Smooth muscle cell (in vitro differentiated cells): ENCODE measurements around the gene CDC42EP2. TPM values are rescaled to one million over a fixed set of nuclear protein-coding genes. Genes with fewer than 3 reads are reported as not detected.

Experiments used
- DNase-seq: peaks from one replicate; lab custom pipeline; 2025; ENCODE audit not compliant: unreplicated experiment; lab: John Stamatoyannopoulos, UW
- H2AFZ ChIP-seq: fragments of 200-600 bp; sonication (generic); 2 replicates; pipeline ENCODE4 v1.6.0; 2016; ENCODE audit warnings: antibody characterized with exemption, low read depth, mild to moderate bottlenecking
- H3F3A ChIP-seq: fragments of 200-600 bp; sonication (generic); 2 replicates; pipeline ENCODE4 v1.6.0; 2017; ENCODE audit warnings: antibody characterized with exemption, low read depth
- H3K27ac ChIP-seq: fragments of 200-600 bp; sonication (generic); 2 replicates; pipeline ENCODE4 v1.5.1; 2016; ENCODE audit warnings: low read depth, mild to moderate bottlenecking
- H3K27me3 ChIP-seq: fragments of 200-600 bp; sonication (generic); 2 replicates; pipeline ENCODE4 v1.6.1; 2016; ENCODE audit warnings: low read depth, mild to moderate bottlenecking
- H3K36me3 ChIP-seq: fragments of 200-600 bp; sonication (generic); 2 replicates; pipeline ENCODE4 v1.5.1; 2016; ENCODE audit warnings: low read depth
- H3K4me1 ChIP-seq: fragments of 200-600 bp; sonication (generic); 2 replicates; pipeline ENCODE4 v1.5.1; 2016; ENCODE audit warnings: low read depth
- H3K4me2 ChIP-seq: fragments of 200-600 bp; sonication (generic); 2 replicates; pipeline ENCODE4 v1.6.0; 2016; ENCODE audit warnings: mild to moderate bottlenecking
- H3K4me3 ChIP-seq: fragments of 200-600 bp; sonication (generic); 2 replicates; pipeline ENCODE4 v1.5.1; 2016; ENCODE audit warnings: mild to moderate bottlenecking
- H3K79me2 ChIP-seq: fragments of 200-600 bp; sonication (generic); 2 replicates; pipeline ENCODE4 v1.6.0; 2016; ENCODE audit warnings: low read depth, mild to moderate bottlenecking
- H3K9ac ChIP-seq: fragments of 200-600 bp; sonication (generic); 2 replicates; pipeline ENCODE4 v1.6.0; 2016; ENCODE audit warnings: low read depth
- H3K9me3 ChIP-seq: fragments of 200-600 bp; sonication (generic); replicated peaks from 2 replicates; pipeline ENCODE4 v1.5.1; 2016; ENCODE audit warnings: low read depth
- H4K20me1 ChIP-seq: fragments of 200-600 bp; sonication (generic); 2 replicates; pipeline ENCODE4 v1.6.0; 2016; ENCODE audit warnings: low read depth
- CTCF ChIP-seq: fragments of 200-600 bp; sonication (generic); IDR thresholded peaks from 2 replicates; pipeline ENCODE4 v1.5.1; 2017; ENCODE audit warnings: borderline replicate concordance, mild to moderate bottlenecking, antibody characterized with exemption; ENCODE audit not compliant: insufficient read depth, poor library complexity, severe bottlenecking
- WGBS: methylation state at CpG from one replicate; pipeline ENCODE4 v1.1.7; 2016; ENCODE audit warnings: low lambda C conversion rate; 5-methylcytosine and 5-hydroxymethylcytosine counted together
- polyA plus RNA-seq: library from polyadenylated mRNA; unstranded; fragments of >200 nt; fragmentation: Nextera tagmentation; extraction: Ambion mirVana; gene quantifications from 2 replicates; pipeline ENCODE4 v1.2.1, GENCODE V29; 2016
- total RNA-seq: library from RNA; depleted of rRNA; stranded (reverse); fragments of >200 nt; gene quantifications from 2 replicates; pipeline ENCODE4 v1.2.3, GENCODE V29; 2014

CDC42EP2 gene
- total and polyA plus RNA-seq, 2 experiments from 2014 or later, result 4.0 to 7.8 TPM

- Histone ChIP-seq H3K36me3 (no peaks in the 10 kb centered on the region), H3K9ac (no peak overlapping the region), H3K4me3 (no peak overlapping the region), H3F3A (peaks cover 18% of the 10 kb centered on the region), H4K20me1 (peaks cover 23% of the 10 kb centered on the region), H3K79me2 (no peaks in the 10 kb centered on the region), H3K27ac (no peak overlapping the region), H2AFZ (no peak overlapping the region), H3K9me3 (no peaks in the 10 kb centered on the region), H3K4me2 (no peak overlapping the region), H3K27me3 (peaks cover 34% of the 10 kb centered on the region), H3K4me1 (no peaks in the 10 kb centered on the region)
- WGBS, result 92% methylated on average over 30 of the region's 30 CpGs
- no peak for TF ChIP-seq CTCF
- DNase-seq, result no peak
Observed at GRCh38 chr11:65356394-65356972, 41.8 kb downstream of the CDC42EP2 start.

GRCh38 chr11:65357856-65358356 is 43.2 kb downstream of the CDC42EP2 start:
- Histone ChIP-seq H3K4me3 (no peak overlapping the region), H3K9me3 (no peaks in the 10 kb centered on the region), H3K9ac (no peak overlapping the region), H4K20me1 (peaks cover 14% of the 10 kb centered on the region), H3K36me3 (no peaks in the 10 kb centered on the region), H2AFZ (no peak overlapping the region), H3K4me1 (no peaks in the 10 kb centered on the region), H3F3A (peaks cover 13% of the 10 kb centered on the region), H3K27ac (no peak overlapping the region), H3K79me2 (no peaks in the 10 kb centered on the region), H3K4me2 (no peak overlapping the region), H3K27me3 (peaks cover 34% of the 10 kb centered on the region)
- DNase-seq, result no peak
- WGBS, result 80% methylated on average over 8 of the region's 8 CpGs
- no peak for TF ChIP-seq CTCF

- no peak for DNase-seq
- Histone ChIP-seq H3K79me2 (peaks cover 5% of the 10 kb centered on the region), H3K9ac (no peak overlapping the region)
Observed at GRCh38 chr11:65362320-65362931, 47.8 kb downstream of the CDC42EP2 start.

More at GRCh38 chr11:65362320-65362931, 47.8 kb downstream of the CDC42EP2 start:
- Histone ChIP-seq H3K4me2 (no peak overlapping the region), H3K36me3 (no peaks in the 10 kb centered on the region), H3K9me3 (no peaks in the 10 kb centered on the region), H3F3A (no peaks in the 10 kb centered on the region), H3K4me1 (no peaks in the 10 kb centered on the region), H4K20me1 (no peaks in the 10 kb centered on the region), H3K27ac (no peak overlapping the region), H2AFZ (no peak overlapping the region), H3K27me3 (peaks cover 8% of the 10 kb centered on the region), H3K4me3 (no peak overlapping the region)
- TF ChIP-seq CTCF, result no peak
- WGBS, result 95% methylated on average over 10 of the region's 10 CpGs
